Transverse colon (tissue), 4 donors: ENCODE measurements around the gene OVCH2. TPM values are rescaled to one million over a fixed set of nuclear protein-coding genes. Genes with fewer than 3 reads are reported as not detected.

Experiments
- DNase-seq: peaks from one replicate; pipeline ENCODE4 v3.0.0-alpha.2; 2019
- H3K27ac ChIP-seq, 4 donors: fragments of 200-600 bp; sonication (generic); 2 replicates each; pipeline ENCODE4 v1.5.1; 2016 to 2018; ENCODE audit warnings: inconsistent platforms in 4 of 4
- H3K27me3 ChIP-seq: fragments of 200-600 bp; sonication (generic); 2 replicates; pipeline ENCODE4 v1.5.1; 2017; ENCODE audit warnings: inconsistent platforms
- H3K36me3 ChIP-seq, 4 donors: fragments of 200-600 bp; sonication (generic); 2 replicates each; pipeline ENCODE4 v1.5.1; 2017 to 2019; ENCODE audit warnings: inconsistent platforms in 4 of 4
- H3K4me1 ChIP-seq, 4 donors: fragments of 200-600 bp; sonication (generic); 2 replicates each; pipeline ENCODE4 v1.5.1; 2017 to 2020; ENCODE audit warnings: inconsistent platforms in 4 of 4
- H3K4me3 ChIP-seq, 4 donors: fragments of 200-600 bp; sonication (generic); 1 replicate in 1 of 4; 2 replicates in 3 of 4; pipeline versions ENCODE4 v1.5.1 to v1.6.1; 2017 to 2019; ENCODE audit warnings: inconsistent platforms in 4 of 4
- H3K9me3 ChIP-seq, 2 donors: fragments of 200-600 bp; sonication (generic); 2 replicates each; pipeline ENCODE4 v1.5.1; 2017 to 2019; ENCODE audit warnings: inconsistent platforms in 2 of 2
- EP300 ChIP-seq: sonication (generic); formaldehyde crosslinking; IDR thresholded peaks from one replicate; pipeline ENCODE4 v1.6.1; 2017; ENCODE audit warnings: antibody characterized with exemption, low read depth
- POLR2A ChIP-seq: fragments of 450-650 bp; IDR thresholded peaks from one replicate; pipeline ENCODE4 v1.6.1; 2016; ENCODE audit warnings: antibody characterized with exemption, mild to moderate bottlenecking, moderate library complexity
- POLR2AphosphoS5 ChIP-seq, 3 donors: sonication (generic); formaldehyde crosslinking; IDR thresholded peaks; one replicate each; pipeline ENCODE4 v1.6.1; 2016; ENCODE audit warnings: antibody characterized with exemption in 3 of 3
- WGBS, 2 donors: methylation state at CpG; one replicate each; pipeline ENCODE4 v1.1.5; 2018; ENCODE audit warnings: low coverage in 1 of 2; 5-methylcytosine and 5-hydroxymethylcytosine counted together
- in situ Hi-C, 4 donors: fragments of 200-750 bp; cut with MboI; loops; one replicate each; pipeline versions ENCODE4 v1.15.0 to v1.15.1; 2017; ENCODE audit warnings: low sequenced_read_pairs in 3 of 4, low pct_ligation_motif_present in 1 of 4, low pct_unique_long_range_greater_than_20kb in 1 of 4
- intact Hi-C: fragments of 100-400 bp; cut with DNase I; formaldehyde crosslinking; loops from one replicate; pipeline ENCODE4 v1.15.1; 2023; ENCODE audit warnings: low total_unique reads
- total RNA-seq, 4 donors: library from RNA; depleted of rRNA; stranded (reverse); fragments of >200 nt; gene quantifications; one replicate each; pipeline ENCODE4 v1.1.0, GENCODE V29; 2016
- TF ChIP-seq, protein P1 (sequence below), 5 experiments: fragments of 200-600 bp in 3 of 5; fragments of 450-650 bp in 2 of 5; sonication (generic) in 3 of 5; IDR thresholded peaks; 1 replicate in 2 of 5; 2 replicates in 3 of 5; pipeline ENCODE4 v1.5.1; 2016 to 2017; ENCODE audit warnings: antibody characterized with exemption in 5 of 5, inconsistent platforms in 3 of 5, mild to moderate bottlenecking in 2 of 5, moderate library complexity in 1 of 5

OVCH2 gene
- total RNA-seq, 4 donors from 2014 or later: not detected

DNA sequence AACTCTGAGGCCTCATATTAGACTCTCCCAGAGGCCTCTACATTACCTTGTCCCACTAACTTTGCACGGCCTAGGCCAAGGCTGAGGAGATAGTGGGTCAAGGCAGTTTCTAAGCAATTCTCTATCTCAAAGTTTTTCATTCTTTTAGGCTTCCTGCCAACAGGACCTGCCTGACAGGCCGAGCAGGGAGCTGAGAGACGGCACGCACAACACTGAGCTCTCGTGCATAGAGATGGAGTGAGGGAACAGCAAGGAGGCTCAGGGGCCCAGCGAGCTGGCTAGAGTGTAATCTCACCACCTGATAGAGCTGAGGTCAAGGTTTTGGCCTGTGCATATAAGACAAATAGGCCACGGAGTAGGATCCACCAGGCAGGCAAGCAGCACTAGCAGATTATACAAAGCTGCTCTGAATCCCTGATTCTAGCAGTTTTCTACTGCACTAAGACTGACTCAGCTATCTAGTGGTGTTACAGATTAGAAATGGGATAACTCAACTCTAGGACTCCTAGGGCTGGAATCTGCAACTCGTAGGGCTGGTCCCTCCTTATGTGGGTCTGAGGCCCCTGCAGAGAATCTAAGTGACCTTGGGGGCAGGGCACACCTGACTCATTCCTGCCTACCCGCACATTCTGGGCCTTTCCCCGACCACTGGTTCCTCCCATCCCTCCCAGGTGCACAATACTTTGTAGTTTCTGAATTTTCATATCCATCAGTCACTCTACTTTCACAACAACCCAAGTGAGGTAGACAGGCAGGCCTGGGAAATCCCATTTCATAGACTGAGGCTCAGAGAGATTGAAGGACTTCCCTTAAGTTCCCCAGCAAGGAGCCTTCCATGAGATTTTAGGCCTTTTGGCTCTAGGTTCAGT lies 34.7 kb downstream of the OVCH2 start:
- no peak for DNase-seq
- in situ Hi-C loops: loop anchor here in 2 of 4 donors (25.0 kb wide), 1 partner anchor 109 kb away; no protein-coding TSS in a partner anchor
- intact Hi-C loops: no loop called here
- Histone ChIP-seq H3K9me3 (no peaks in the 10 kb centered on the region), H3K27ac (no peak overlapping the region), H3K4me3 (no peak overlapping the region), H3K4me1 (peaks cover 0 to 21% (median 14%) of the 10 kb centered on the region in 4 donors), H3K27me3 (peaks cover 15% of the 10 kb centered on the region), H3K36me3 (no peaks in the 10 kb centered on the region)
- TF ChIP-seq POLR2A: no peak
- TF ChIP-seq POLR2AphosphoS5 (IDR thresholded peaks at IDR 0.05): no peak
- TF ChIP-seq EP300: no peak
- TF ChIP-seq, protein P1, sequence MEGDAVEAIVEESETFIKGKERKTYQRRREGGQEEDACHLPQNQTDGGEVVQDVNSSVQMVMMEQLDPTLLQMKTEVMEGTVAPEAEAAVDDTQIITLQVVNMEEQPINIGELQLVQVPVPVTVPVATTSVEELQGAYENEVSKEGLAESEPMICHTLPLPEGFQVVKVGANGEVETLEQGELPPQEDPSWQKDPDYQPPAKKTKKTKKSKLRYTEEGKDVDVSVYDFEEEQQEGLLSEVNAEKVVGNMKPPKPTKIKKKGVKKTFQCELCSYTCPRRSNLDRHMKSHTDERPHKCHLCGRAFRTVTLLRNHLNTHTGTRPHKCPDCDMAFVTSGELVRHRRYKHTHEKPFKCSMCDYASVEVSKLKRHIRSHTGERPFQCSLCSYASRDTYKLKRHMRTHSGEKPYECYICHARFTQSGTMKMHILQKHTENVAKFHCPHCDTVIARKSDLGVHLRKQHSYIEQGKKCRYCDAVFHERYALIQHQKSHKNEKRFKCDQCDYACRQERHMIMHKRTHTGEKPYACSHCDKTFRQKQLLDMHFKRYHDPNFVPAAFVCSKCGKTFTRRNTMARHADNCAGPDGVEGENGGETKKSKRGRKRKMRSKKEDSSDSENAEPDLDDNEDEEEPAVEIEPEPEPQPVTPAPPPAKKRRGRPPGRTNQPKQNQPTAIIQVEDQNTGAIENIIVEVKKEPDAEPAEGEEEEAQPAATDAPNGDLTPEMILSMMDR (IDR thresholded peaks at IDR 0.05): no peak
- 72 to 86% methylated on average over 6 to 10 of the region's 10 CpGs for WGBS, 2 donors

DNA sequence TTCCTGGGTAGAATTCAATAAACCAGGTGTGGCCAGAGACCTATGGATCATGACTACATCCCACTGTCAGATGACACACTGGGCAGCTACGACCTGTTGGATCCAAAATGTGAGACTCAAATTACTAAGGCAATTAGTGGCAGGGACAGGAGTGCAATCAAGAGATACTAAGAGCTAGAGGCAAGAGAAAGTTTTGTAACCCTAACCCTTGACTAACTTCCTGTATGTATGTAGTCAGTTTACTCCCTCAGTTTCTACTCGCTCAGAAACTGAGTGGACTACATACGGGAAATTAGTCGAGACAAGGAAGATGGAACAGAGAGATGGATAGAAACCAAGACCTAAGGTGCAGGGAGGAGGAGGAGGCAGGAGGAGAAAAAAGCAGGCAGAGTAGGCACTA lies 35.6 kb downstream of the OVCH2 start:
- peaks cover 15% of the 10 kb centered on the region for H3K27me3 ChIP-seq
- no peak for TF ChIP-seq POLR2AphosphoS5 (IDR thresholded peaks at IDR 0.05)
- TF ChIP-seq, protein P1 (IDR thresholded peaks at IDR 0.05): no peak
- TF ChIP-seq POLR2A: no peak
- no peak for TF ChIP-seq EP300
- no peak overlapping the region for H3K27ac ChIP-seq
- intact Hi-C loops: no loop called here
- DNase-seq: no peak
- H3K9me3 ChIP-seq: no peaks in the 10 kb centered on the region
- no peak overlapping the region for H3K4me3 ChIP-seq
- in situ Hi-C loops: loop anchor here in 2 of 4 donors (25.0 kb wide), 1 partner anchor 108 kb away; no protein-coding TSS in a partner anchor
- H3K36me3 ChIP-seq: no peaks in the 10 kb centered on the region
- WGBS, 2 donors: 44 to 59% methylated on average over 3 to 4 of the region's 4 CpGs
- H3K4me1 ChIP-seq: peaks cover 0 to 22% (median 14%) of the 10 kb centered on the region in 4 donors

DNA sequence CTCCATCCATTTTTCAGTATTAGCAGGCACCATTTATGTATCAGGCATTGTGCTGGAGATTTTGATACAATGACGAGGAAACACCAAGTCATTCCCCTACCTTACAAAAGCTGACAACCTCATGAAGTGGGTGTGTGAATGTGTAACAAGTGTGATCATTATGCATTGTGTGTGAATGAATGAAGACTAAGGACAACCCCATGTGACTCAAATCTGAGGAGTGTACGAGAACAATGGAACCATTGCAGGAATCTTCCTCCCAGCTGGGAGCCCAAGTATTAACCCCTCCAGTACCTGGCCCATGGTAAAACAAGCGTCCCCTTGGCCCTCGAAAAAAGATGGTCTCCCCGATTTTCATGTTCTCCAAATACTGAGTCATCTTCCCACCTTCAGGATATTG lies 37.4 kb downstream of the OVCH2 start:
- intact Hi-C loops (no loop called here), in situ Hi-C loops (loop anchor here in 3 of 4 donors (5.0 to 25.0 kb wide), 2 partner anchors 97 to 107 kb away; no protein-coding TSS in a partner anchor)
- H3K27ac ChIP-seq: no peak overlapping the region
- no peaks in the 10 kb centered on the region for H3K9me3 ChIP-seq
- no peaks in the 10 kb centered on the region for H3K36me3 ChIP-seq
- DNase-seq: no peak
- peaks cover 0 to 17% (median 11%) of the 10 kb centered on the region in 4 donors for H3K4me1 ChIP-seq
- WGBS, 2 donors: 0 to 67% methylated on average over 1 to 5 of the region's 5 CpGs
- H3K27me3 ChIP-seq: peaks cover 13% of the 10 kb centered on the region
- TF ChIP-seq, protein P1 (IDR thresholded peaks at IDR 0.05): no peak
- TF ChIP-seq POLR2A (no peak), POLR2AphosphoS5 (IDR thresholded peaks at IDR 0.05) (no peak), EP300 (no peak)
- H3K4me3 ChIP-seq: no peak overlapping the region

DNA sequence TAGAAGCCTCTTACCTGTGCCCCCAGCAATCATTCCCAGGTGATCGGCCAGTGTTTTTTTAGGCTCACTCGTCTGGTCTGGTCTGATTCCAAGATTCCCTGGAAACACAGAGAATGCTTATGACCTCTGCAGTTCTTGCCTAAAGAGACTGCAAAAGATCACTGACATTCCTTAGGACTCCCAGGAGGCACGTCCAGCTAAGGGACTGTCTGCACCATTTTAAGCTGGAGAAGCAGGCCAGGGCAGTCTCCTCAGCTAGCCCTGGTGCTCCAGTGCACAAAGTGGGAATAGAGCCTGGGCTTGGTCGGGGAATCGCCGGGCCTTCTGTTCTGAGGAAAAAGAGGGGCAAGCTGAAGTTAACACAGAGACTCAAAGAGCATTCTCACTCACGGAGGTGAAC lies 37.8 kb downstream of the OVCH2 start:
- 91% methylated on average over 6 of the region's 7 CpGs; no CpG with 5 or more reads in 1 of the 2 donors for WGBS, 2 donors
- TF ChIP-seq EP300 (no peak), POLR2A (no peak), POLR2AphosphoS5 (IDR thresholded peaks at IDR 0.05) (no peak)
- TF ChIP-seq, protein P1 (IDR thresholded peaks at IDR 0.05): no peak
- Histone ChIP-seq H3K4me1 (peaks cover 0 to 12% (median 8%) of the 10 kb centered on the region in 4 donors), H3K4me3 (no peak overlapping the region), H3K27me3 (peaks cover 8% of the 10 kb centered on the region), H3K36me3 (no peaks in the 10 kb centered on the region), H3K9me3 (no peaks in the 10 kb centered on the region), H3K27ac (no peak overlapping the region)
- intact Hi-C loops: no loop called here
- no peak for DNase-seq
- in situ Hi-C loops: loop anchor here in 3 of 4 donors (5.0 to 25.0 kb wide), 2 partner anchors 96 to 106 kb away; no protein-coding TSS in a partner anchor
